Chondrocyte (in vitro differentiated cells): Measurements from ENCODE around the gene LY9. TPM values are rescaled to one million over a fixed set of nuclear protein-coding genes. Genes with fewer than 3 reads are reported as not detected.

Experiments used
- DNase-seq: peaks from one replicate; pipeline ENCODE4 v3.0.0; 2021; ENCODE audit warnings: mixed read lengths, low spot score
- H3K27ac Mint-ChIP-seq: one replicate; pipeline ENCODE4 v1.8.0; 2021; ENCODE audit warnings: mild to moderate bottlenecking, moderate library complexity, mixed read lengths; ENCODE audit not compliant: unreplicated experiment
- H3K27me3 Mint-ChIP-seq: 2 replicates; pipeline ENCODE4 v1.8.0; 2021; ENCODE audit warnings: low read depth, mixed read lengths
- H3K36me3 Mint-ChIP-seq: 2 replicates; pipeline ENCODE4 v1.8.0; 2021; ENCODE audit warnings: low read depth, mixed read lengths
- H3K4me1 Mint-ChIP-seq: 2 replicates; pipeline ENCODE4 v1.8.0; 2021; ENCODE audit warnings: low read depth, mild to moderate bottlenecking, mixed read lengths
- H3K4me3 Mint-ChIP-seq: one replicate; pipeline ENCODE4 v1.8.0; 2021; ENCODE audit warnings: mild to moderate bottlenecking, moderate library complexity, mixed read lengths; ENCODE audit not compliant: unreplicated experiment
- H3K9me3 Mint-ChIP-seq: 2 replicates; pipeline ENCODE4 v1.8.0; 2021; ENCODE audit warnings: low read depth, mixed read lengths
- CTCF ChIP-seq: fragments of 200-600 bp; sonication (generic); IDR thresholded peaks from 2 replicates; pipeline ENCODE4 v1.5.0; 2021; ENCODE audit warnings: antibody characterized with exemption, mild to moderate bottlenecking, moderate library complexity
- total RNA-seq: library from RNA; stranded (reverse); gene quantifications from 3 replicates; pipeline ENCODE4 v1.2.1, GENCODE V29; 2021

The LY9 gene
- total RNA-seq, 1 donor from 2014 or later, result not detected

GRCh38 chr1:160750608-160751007 is 45.4 kb upstream of the LY9 start:
- DNase-seq, result no peak
- no peak overlapping the region for H3K27ac Mint-ChIP-seq
- H3K4me1 Mint-ChIP-seq, result peaks cover 3% of the 10 kb centered on the region
- no peak overlapping the region for H3K4me3 Mint-ChIP-seq
- peaks cover 6% of the 10 kb centered on the region for H3K27me3 Mint-ChIP-seq
- no peaks in the 10 kb centered on the region for H3K9me3 Mint-ChIP-seq
- TF ChIP-seq CTCF, result no peak
- no peaks in the 10 kb centered on the region for H3K36me3 Mint-ChIP-seq

- no peaks in the 10 kb centered on the region for H3K36me3 Mint-ChIP-seq
- H3K27me3 Mint-ChIP-seq, result peaks cover 9% of the 10 kb centered on the region
- no peak overlapping the region for H3K27ac Mint-ChIP-seq
- no peak overlapping the region for H3K4me3 Mint-ChIP-seq
- DNase-seq, result no peak
- no peaks in the 10 kb centered on the region for H3K9me3 Mint-ChIP-seq
- peaks cover 3% of the 10 kb centered on the region for H3K4me1 Mint-ChIP-seq
- no peak for TF ChIP-seq CTCF
These were observed 43.6 kb upstream of the LY9 start for GRCh38 chr1:160752406-160752805.

DNA sequence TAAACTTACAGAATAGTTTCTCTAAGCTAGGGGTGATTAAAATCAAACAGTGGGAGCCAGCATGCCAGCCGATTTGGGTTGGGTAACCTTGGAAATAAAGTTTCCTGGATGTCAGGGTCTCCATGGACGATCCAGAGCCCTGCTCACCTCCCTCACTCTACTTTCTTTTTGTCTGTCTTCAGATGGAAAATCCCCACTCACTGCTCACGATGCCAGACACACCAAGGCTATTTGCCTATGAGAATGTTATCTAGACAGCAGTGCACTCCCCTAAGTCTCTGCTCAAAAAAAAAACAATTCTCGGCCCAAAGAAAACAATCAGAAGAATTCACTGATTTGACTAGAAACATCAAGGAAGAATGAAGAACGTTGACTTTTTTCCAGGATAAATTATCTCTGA is 43.0 kb upstream of the LY9 start:
- Mint-ChIP-seq H3K27ac (no peak overlapping the region), H3K36me3 (no peaks in the 10 kb centered on the region)
- no peak for TF ChIP-seq CTCF

GRCh38 chr1:160753594-160753993 is 42.4 kb upstream of the LY9 start:
- H3K36me3 Mint-ChIP-seq, result no peaks in the 10 kb centered on the region
- no peaks in the 10 kb centered on the region for H3K9me3 Mint-ChIP-seq

More for the DNA sequence above, 43.0 kb upstream of the LY9 start:
- H3K4me3 Mint-ChIP-seq, result no peak overlapping the region
- no peaks in the 10 kb centered on the region for H3K9me3 Mint-ChIP-seq
- peaks cover 7% of the 10 kb centered on the region for H3K27me3 Mint-ChIP-seq
- H3K4me1 Mint-ChIP-seq, result peaks cover 3% of the 10 kb centered on the region
- DNase-seq, result no peak

GRCh38 chr1:160755461-160755860 is 40.5 kb upstream of the LY9 start:
- no peak overlapping the region for H3K27ac Mint-ChIP-seq
- no peak for TF ChIP-seq CTCF
- no peak overlapping the region for H3K4me3 Mint-ChIP-seq
- DNase-seq, result no peak
- H3K27me3 Mint-ChIP-seq, result peaks cover 5% of the 10 kb centered on the region
- H3K9me3 Mint-ChIP-seq, result no peaks in the 10 kb centered on the region
- peaks cover 3% of the 10 kb centered on the region for H3K4me1 Mint-ChIP-seq
- no peaks in the 10 kb centered on the region for H3K36me3 Mint-ChIP-seq

More at GRCh38 chr1:160753594-160753993, 42.4 kb upstream of the LY9 start:
- TF ChIP-seq CTCF, result no peak
- H3K4me3 Mint-ChIP-seq, result no peak overlapping the region
- DNase-seq, result no peak
- peaks cover 6% of the 10 kb centered on the region for H3K27me3 Mint-ChIP-seq
- H3K4me1 Mint-ChIP-seq, result peaks cover 3% of the 10 kb centered on the region
- H3K27ac Mint-ChIP-seq, result no peak overlapping the region
